Caco-2 (cell line): Measurements from ENCODE around the gene MACROD1. TPM values are rescaled to one million over a fixed set of nuclear protein-coding genes. Genes with fewer than 3 reads are reported as not detected.

ENCODE experiments used
- BruUV-seq: library from RNA; stranded (reverse); fragments of 400-500 nt; replicated peaks from 2 replicates; lab custom pipeline; 2021; lab: Mats Ljungman, UMichigan
- CTCF ChIA-PET: fragments of 300-600 bp; sonication (Branson Sonifier 250); formaldehyde crosslinking; loops from one replicate; lab custom pipeline; 2022; ENCODE audit warnings: antibody characterized with exemption; lab: Charles Lee
- POLR2A ChIA-PET: fragments of 300-600 bp; sonication (Branson Sonifier 250); formaldehyde crosslinking; loops from one replicate; lab custom pipeline; 2022; ENCODE audit warnings: antibody characterized with exemption; lab: Charles Lee
- DNase-seq, 2 experiments: peaks; one replicate each; pipeline versions ENCODE4 v3.0.0 to v3.0.0-alpha.2; 2020 to 2022
- H3K27me3 ChIP-seq: replicated peaks from 2 replicates; pipeline ENCODE4 v1.6.0; 2011; ENCODE audit warnings: low read length; ENCODE audit not compliant: control insufficient read depth, insufficient read depth
- H3K36me3 ChIP-seq: 2 replicates; pipeline ENCODE4 v1.5.1; 2011; ENCODE audit warnings: low read length; ENCODE audit not compliant: control insufficient read depth, insufficient read depth
- H3K4me1 ChIP-seq: fragments of 250-450 bp; sonication (Bioruptor Pico); 2 replicates; pipeline ENCODE4 v1.5.1; 2020; ENCODE audit warnings: mild to moderate bottlenecking
- H3K4me3 ChIP-seq: 2 replicates; pipeline ENCODE4 v1.5.1; 2011; ENCODE audit warnings: low read depth, mild to moderate bottlenecking, control low read depth, low read length
- H3K9me3 ChIP-seq: fragments of 250-450 bp; sonication (Bioruptor Pico); 2 replicates; pipeline ENCODE4 v1.5.1; 2020; ENCODE audit warnings: mild to moderate bottlenecking, moderate library complexity
- H3K27ac Mint-ChIP-seq: one replicate; pipeline ENCODE4 v1.8.0; 2022; ENCODE audit warnings: mixed read lengths; ENCODE audit not compliant: unreplicated experiment
- H3K27me3 Mint-ChIP-seq: one replicate; pipeline ENCODE4 v1.8.0; 2022; ENCODE audit warnings: mixed read lengths; ENCODE audit not compliant: insufficient read depth, unreplicated experiment
- H3K36me3 Mint-ChIP-seq: one replicate; pipeline ENCODE4 v1.8.0; 2022; ENCODE audit warnings: mild to moderate bottlenecking, mixed read lengths; ENCODE audit not compliant: insufficient read depth, unreplicated experiment
- H3K4me1 Mint-ChIP-seq: one replicate; pipeline ENCODE4 v1.8.0; 2022; ENCODE audit warnings: low read depth, mixed read lengths; ENCODE audit not compliant: unreplicated experiment
- H3K4me3 Mint-ChIP-seq: one replicate; pipeline ENCODE4 v1.8.0; 2022; ENCODE audit warnings: mild to moderate bottlenecking, moderate library complexity, mixed read lengths; ENCODE audit not compliant: unreplicated experiment
- H3K9me3 Mint-ChIP-seq: one replicate; pipeline ENCODE4 v1.8.0; 2022; ENCODE audit warnings: mixed read lengths; ENCODE audit not compliant: unreplicated experiment
- CTCF ChIP-seq, 2 experiments: fragments of 200-600 bp in 1 of 2; IDR thresholded peaks; 1 replicate in 1 of 2; 2 replicates in 1 of 2; pipeline versions ENCODE4 v1.5.1 to v1.8.0; 2011 to 2022; ENCODE audit warnings: antibody characterized with exemption in 1 of 2, control low read depth in 1 of 2, inconsistent platforms in 1 of 2, low read depth in 1 of 2, low read length in 1 of 2, mild to moderate bottlenecking in 1 of 2, moderate library complexity in 1 of 2; ENCODE audit not compliant: insufficient read depth in 1 of 2, severe bottlenecking in 1 of 2, unreplicated experiment in 1 of 2
- intact Hi-C: fragments of 100-400 bp; cut with micrococcal nuclease; formaldehyde crosslinking; loops from one replicate; pipeline ENCODE4 v1.10.0; 2022; ENCODE audit not compliant: unreplicated experiment
- total RNA-seq: library from RNA; stranded (reverse); gene quantifications from 2 replicates; pipeline ENCODE4 v1.2.3, GENCODE V29; 2022

The MACROD1 gene
- total RNA-seq, 1 experiment from 2014 or later, result 29.6 TPM

- Histone ChIP-seq H3K36me3 (no peaks in the 10 kb centered on the region), H3K27me3 (no peaks in the 10 kb centered on the region; the same call in 1 of the 2 replicates), H3K4me1 (peaks cover 13% of the 10 kb centered on the region), H3K9me3 (no peaks in the 10 kb centered on the region), H3K4me3 (no peak overlapping the region)
- Mint-ChIP-seq H3K9me3 (no peaks in the 10 kb centered on the region), H3K27me3 (peaks cover 8% of the 10 kb centered on the region), H3K4me1 (peaks cover 7% of the 10 kb centered on the region), H3K4me3 (no peak overlapping the region), H3K36me3 (no peaks in the 10 kb centered on the region), H3K27ac (no peak overlapping the region)
- BruUV-seq, result no TSS peak
- no peak for DNase-seq
- intact Hi-C loops, result no loop called here
- TF ChIP-seq CTCF (IDR thresholded peaks at IDR 0.05; ENCODE audit: insufficient read depth in 1 of 2, low read depth in 1 of 2, low read length in 1 of 2, severe bottlenecking in 1 of 2, unreplicated experiment in 1 of 2), result no peak
- CTCF ChIA-PET, result no interaction called here
- POLR2A ChIA-PET, result no interaction called here
Observed at GRCh38 chr11:64039012-64039665, 126.8 kb downstream of the MACROD1 start.

GRCh38 chr11:64038500-64038899 is 127.4 kb downstream of the MACROD1 start:
- POLR2A ChIA-PET, result no interaction called here

GRCh38 chr11:64037027-64037634 is 128.8 kb downstream of the MACROD1 start:
- Histone ChIP-seq H3K4me1 (peaks cover 5% of the 10 kb centered on the region), H3K27me3 (no peaks in the 10 kb centered on the region; the same call in 1 of the 2 replicates), H3K4me3 (no peak overlapping the region), H3K36me3 (no peaks in the 10 kb centered on the region), H3K9me3 (no peaks in the 10 kb centered on the region)
- Mint-ChIP-seq H3K4me1 (peaks cover 7% of the 10 kb centered on the region), H3K36me3 (no peaks in the 10 kb centered on the region), H3K27ac (no peak overlapping the region), H3K27me3 (peaks cover 11% of the 10 kb centered on the region), H3K9me3 (no peaks in the 10 kb centered on the region), H3K4me3 (no peak overlapping the region)
- DNase-seq, result no peak
- ChIA-PET POLR2A (no interaction called here), CTCF (no interaction called here)
- intact Hi-C loops, result no loop called here
- no peak for TF ChIP-seq CTCF (IDR thresholded peaks at IDR 0.05; ENCODE audit: insufficient read depth in 1 of 2, low read depth in 1 of 2, low read length in 1 of 2, severe bottlenecking in 1 of 2, unreplicated experiment in 1 of 2)
- BruUV-seq, result no TSS peak

More at GRCh38 chr11:64038500-64038899, 127.4 kb downstream of the MACROD1 start:
- Mint-ChIP-seq H3K27ac (no peak overlapping the region), H3K9me3 (no peaks in the 10 kb centered on the region), H3K27me3 (peaks cover 11% of the 10 kb centered on the region), H3K36me3 (no peaks in the 10 kb centered on the region), H3K4me1 (peaks cover 7% of the 10 kb centered on the region), H3K4me3 (no peak overlapping the region)
- DNase-seq, result no peak
- Histone ChIP-seq H3K9me3 (no peaks in the 10 kb centered on the region), H3K27me3 (no peaks in the 10 kb centered on the region; the same call in 1 of the 2 replicates), H3K36me3 (no peaks in the 10 kb centered on the region), H3K4me3 (no peak overlapping the region), H3K4me1 (peaks cover 13% of the 10 kb centered on the region)
- intact Hi-C loops, result no loop called here
- CTCF ChIA-PET, result no interaction called here
- TF ChIP-seq CTCF (IDR thresholded peaks at IDR 0.05; ENCODE audit: insufficient read depth in 1 of 2, low read depth in 1 of 2, low read length in 1 of 2, severe bottlenecking in 1 of 2, unreplicated experiment in 1 of 2), result no peak
- BruUV-seq, result no TSS peak
